GM21423 (cell line): Measurements from ENCODE around the gene SPDYE1.
"Not testable (repeated sequence)": the region's sequence is repeated elsewhere in the genome, so short reads cannot be mapped to it uniquely, and the experiment has no call there.

Experiments used
- ATAC-seq: cut with Tn5 transposase; IDR thresholded peaks from one replicate; pipeline ENCODE4 v1.9.1; 2021; ENCODE audit warnings: mild to moderate bottlenecking, moderate library complexity; ENCODE audit not compliant: unreplicated experiment

The SPDYE1 gene, protein sequence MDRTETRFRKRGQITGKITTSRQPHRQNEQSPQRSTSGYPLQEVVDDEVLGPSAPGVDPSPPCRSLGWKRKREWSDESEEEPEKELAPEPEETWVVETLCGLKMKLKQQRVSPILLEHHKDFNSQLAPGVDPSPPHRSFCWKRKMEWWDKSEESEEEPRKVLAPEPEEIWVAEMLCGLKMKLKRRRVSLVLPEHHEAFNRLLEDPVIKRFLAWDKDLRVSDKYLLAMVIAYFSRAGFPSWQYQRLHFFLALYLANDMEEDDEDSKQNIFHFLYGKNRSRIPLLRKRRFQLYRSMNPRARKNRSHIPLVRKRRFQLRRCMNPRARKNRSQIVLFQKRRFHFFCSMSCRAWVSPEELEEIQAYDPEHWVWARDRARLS

DNA sequence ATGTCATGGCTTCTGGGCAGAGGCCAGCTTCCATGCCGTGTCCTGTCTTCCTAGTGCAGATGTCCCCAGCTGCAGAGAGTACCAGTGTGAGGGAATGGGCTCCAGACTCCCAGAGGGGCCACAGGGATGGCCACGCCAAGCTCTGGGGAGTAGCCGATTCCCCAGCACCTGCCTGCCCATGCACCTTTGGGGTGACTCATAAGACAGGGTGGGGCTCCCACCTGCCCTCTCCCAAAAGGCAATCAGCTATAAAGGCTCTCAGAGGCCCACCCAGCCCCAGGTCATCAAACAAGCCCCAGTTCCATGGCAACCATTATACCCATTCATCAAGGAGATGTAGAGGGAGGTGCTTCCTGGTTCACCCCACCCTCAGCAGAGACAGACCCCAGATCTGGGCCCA, at the start of gene SPDYE1:
SPDYE1 (plus strand) TSS at position 366 of the 400 bp plus-strand sequence. CDS start 2,053 bp downstream, outside the sequence.
- ATAC-seq: not testable (repeated sequence)

DNA sequence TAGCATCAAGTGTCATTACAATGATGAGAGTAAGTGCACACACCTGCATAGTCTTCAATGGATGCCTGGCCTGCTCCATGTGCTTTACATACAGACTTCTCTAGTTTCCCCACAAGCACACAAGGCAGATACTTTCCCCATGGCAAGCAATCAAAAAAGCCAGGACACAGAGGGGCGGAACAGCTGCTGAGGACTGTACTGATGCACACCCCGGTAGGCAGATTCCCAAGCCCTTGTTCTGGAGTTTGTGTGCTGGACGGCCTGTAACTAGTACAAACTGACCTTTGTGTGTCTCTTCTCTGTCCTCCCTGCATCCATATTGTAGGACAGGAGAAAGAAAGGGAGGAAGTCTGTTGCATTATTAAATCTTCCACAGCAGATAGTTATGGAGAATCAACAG, 45.7 kb upstream of the SPDYE1 start:
- no peak for ATAC-seq

DNA sequence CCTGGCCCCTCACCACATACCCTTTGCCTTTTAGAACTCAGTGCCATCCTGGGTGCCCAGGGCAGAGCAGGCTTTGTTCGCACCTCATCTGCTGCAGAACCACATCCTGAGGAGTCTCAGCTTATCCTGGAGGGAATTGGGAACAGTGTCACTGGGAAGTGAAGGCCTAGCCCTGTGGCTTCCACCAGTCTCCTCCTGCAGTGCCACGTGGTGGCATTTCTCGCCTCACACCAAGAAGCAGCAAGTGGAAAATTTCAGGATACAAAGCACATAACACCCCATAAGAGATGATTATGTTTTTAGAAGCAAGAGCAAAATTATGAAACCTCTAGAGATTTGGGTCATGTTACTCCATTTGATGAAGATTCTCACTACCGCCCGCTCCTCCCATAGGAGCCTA, 44.6 kb upstream of the SPDYE1 start:
- ATAC-seq: no peak

DNA sequence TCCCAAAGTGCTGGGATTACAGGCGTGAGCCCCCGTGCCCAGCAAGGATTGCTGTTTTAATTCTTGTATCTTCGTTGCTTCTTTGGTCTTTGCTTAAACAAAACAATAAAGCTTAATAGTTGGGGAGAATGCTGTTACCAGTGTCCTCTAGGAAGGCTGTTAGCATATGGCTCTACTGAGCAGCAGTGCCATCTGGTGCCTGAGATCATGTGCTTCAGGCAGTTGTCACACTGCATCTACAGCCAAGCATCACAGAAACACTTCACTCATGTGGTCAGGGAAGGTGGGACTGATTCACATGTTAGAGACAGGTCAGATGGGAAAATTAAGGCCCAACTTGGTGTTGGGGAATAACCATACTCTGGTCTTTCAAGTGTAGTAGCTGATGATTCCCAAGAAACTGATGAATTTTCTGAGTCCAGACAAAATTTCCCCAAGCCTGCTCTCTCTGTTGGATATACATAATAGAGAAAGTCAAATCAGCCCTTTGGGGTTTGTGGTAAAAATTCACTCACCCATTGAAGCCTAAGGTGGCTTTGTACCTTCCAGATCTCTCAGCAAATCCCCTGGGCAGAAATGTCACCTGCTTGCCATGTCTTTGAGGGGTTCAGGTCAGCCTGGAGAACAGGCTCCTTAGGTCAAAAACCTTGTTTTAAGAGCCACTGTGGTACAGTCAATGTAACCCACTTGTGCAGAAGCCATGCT, 43.0 kb upstream of the SPDYE1 start:
- ATAC-seq: peak; percentile 77

DNA sequence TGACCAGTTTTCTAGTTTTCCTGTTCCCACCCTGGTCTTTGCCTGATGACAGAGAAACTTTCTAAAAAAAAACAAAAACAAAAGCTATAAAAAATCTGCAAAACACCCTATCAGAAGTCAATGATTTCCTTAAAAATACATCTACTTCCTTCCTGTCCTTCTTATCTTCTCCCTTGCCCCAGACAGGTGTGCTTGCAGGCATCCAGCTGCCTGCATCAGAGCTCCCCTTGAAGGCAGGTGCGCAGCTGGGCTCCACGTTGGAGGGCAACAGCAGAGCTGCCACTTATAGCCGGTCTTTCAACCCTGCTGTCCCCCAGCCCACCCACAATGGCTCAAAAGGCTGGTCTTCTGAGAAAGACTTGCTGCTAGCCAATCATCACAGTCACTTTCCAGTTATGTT, 41.7 kb upstream of the SPDYE1 start:
- no peak for ATAC-seq

DNA sequence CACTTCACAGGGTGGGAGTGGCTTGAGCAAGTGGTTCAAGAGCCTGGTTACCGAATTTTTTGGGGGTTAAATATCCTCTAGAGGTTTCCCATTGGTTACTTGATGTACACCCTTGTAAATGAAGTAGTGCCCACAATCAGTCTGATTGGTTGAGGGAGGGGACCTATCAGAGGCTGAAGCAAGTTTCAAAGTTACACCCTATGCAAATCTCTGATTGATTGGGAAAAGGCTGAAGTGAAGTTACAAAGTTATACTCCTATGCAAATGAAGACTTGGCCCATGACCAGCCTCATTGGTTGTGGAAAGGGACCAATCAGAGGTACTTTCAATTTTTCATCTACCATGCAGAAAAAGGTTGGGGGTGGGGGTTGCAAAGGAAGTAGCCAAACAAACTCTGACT, 36.8 kb upstream of the SPDYE1 start:
- no peak for ATAC-seq

DNA sequence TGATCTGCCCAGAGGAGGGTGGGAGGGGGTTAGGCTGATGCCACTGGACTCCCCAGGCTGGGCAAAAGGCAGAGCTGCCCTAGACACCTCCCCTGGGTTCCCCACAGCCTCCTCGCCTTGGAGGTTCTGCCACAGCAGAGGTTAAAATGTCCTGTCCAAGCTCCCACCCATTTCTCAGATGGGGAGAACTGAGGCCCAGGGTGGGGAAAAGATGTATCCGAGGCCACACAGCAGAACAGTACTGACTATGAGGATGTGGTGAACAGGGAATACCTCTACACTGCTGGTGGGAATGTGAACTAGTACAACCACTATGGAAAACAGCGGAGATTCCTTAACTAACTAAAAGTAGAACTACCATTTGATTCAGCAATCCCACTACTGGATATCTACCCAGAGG, 31.3 kb upstream of the SPDYE1 start:
- ATAC-seq: not testable (repeated sequence)

DNA sequence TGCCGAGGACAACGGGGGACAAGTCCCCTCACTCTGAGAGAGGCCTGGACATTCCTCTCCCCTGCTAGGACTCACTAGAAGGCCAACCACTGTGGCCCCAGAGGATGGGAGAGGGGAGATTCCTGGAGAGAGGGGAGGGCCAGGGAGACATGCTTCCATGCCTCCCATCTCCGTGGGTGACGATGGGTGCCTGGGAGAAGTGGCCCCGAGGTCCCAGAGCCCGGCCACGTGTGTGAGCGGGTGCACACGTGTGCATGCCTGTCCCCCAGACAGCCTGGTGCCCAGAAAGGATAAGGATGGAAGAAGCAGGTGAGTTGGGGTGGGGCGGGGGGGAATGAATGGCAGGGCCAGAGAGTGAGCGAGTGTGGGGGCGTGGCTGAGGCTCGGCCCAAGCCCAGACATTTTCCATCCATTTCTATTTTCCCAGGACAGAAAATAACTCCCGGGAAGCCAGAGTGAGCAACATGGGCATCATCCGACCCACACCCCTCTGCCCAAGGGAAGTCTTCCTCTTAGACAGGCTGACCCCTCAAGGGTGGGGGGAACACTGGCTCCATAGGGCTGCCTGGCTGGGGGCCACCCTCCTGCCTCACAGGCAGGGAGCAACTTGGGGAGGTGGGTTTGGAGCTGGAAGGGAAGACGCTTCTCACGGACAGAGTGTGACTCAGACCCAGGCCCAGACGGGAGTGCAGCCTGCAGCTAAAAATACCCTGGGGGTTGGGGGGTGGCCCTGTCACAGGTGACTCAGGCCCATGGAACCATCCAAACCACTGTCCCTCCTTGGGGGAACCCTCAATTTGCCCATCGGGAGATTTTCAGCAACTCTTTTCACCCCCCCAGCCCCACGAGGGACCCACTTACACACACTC, 29.3 kb upstream of the SPDYE1 start:
- ATAC-seq: not testable (repeated sequence)

DNA sequence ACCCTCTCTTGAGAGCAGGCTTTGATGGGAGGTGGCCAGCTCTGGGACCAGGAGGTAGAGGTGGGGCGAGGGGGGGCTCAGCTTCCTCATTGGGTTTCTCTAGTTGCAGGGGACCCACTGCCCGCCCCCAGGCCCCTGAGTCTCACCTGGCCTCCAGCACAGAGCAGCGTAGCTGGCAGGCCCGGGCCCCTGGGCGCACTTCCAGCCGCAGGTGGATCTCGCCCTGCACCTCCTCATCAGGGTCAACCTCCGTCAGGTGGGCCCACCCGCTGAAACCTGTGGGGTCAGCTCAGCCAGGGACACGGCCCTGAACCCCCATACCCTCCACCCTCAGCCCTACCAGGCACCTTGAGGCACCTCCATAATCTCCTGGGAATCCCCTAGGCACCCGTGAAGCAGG, 28.1 kb upstream of the SPDYE1 start:
- ATAC-seq: not testable (repeated sequence)

DNA sequence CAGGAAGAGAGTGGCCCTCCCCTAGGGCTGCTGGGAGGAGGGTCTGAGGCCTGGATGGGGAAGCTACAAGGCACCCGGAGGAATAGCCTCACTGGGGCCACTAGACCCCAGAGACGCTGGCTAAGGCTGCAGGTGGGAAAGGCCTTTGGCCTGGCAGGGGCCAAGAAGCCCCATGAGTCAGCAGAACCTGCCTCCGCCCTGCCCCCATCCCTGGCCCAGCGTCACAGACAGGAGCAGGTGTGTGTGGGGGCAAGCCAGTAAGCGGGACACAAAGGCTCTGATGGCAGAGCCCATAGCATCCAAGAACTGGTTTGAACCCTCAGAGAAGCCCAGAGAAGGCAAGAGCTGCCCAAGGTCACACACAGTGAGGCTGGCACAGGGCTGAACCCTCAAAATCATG, 27.0 kb upstream of the SPDYE1 start:
- not testable (repeated sequence) for ATAC-seq

DNA sequence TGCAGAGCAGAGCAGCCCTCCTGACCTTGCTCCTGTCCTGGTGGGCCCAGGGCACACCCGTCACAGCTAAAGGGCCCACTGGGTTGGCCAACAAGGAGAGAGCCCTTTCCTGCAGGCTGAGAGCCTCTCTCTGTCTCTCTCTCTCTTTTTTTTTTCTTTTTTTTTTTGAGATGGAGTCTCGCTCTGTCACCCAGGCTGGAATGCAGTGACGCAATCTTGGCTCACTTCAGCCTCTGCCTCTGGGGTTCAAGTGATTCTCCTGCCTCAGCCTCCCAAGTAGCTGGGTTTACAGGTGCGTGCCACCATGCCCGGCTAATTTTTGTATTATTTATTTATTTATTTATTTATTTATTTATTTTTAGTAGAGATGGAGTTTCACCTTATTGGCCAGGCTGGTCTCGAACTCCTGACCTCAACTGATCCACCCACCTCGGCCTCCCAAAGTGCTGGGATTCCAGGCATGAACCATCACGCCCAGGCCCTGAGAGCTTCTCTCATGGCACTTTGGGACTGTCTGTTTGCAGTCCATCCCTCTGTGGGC, 23.6 kb upstream of the SPDYE1 start:
- ATAC-seq: not testable (repeated sequence)

DNA sequence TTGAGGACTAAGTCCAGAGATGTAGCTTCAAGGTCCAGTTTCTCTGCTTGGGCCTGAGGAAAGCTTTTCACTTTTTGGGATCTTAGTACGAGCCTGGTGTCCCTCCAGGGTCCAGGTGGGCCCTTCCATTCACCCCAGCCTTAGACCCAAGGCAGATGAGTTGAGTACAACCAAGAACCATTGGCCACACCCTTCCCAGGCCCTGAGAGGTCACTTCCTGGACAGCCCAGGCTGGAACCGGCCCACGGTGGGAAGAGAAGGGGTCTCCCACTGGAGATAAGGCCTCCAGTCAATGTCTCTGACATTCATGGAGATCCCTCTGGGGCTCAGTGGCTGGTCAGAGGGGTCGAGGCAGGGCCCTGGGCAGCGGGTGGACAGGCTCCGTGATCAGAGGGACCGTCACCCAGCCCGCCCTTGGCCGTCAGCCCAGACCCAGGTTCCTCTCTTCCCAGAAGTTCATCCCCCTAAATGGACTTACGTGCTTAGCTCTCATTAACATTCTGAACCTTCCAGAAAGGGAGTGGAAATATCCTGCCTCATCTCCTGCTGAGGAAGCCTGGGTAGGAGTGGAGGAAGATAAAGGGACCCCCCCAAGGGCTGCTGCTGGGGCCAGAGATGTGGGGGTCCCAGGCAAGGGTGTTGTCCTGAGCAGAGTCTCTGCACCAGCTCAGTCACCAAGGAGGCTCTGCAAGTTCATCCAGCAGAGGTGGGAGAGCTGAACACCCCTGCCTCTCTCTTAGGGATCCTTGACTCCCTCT, 22.8 kb upstream of the SPDYE1 start:
- ATAC-seq: not testable (repeated sequence)

DNA sequence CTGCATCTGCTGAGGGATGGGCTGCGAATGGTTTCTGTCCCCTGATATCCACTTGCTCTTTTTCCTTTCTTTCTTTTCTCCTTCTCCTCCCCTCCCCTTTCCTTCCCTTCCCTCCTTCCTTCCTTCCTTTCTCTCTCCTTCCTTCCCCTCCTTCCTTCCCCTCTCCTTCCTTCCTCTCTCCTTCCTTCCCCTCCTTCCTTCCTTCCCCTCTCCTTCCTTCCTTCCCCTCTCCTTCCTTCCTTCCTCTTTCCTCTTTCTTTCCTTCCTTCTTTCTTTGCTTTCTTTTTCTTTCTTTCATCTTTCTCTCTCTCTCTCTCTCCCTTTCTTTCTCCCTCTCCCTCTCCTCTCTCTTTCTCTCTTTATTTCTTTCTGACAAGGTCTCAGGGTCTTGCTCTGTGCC, 20.2 kb upstream of the SPDYE1 start:
- no peak for ATAC-seq

DNA sequence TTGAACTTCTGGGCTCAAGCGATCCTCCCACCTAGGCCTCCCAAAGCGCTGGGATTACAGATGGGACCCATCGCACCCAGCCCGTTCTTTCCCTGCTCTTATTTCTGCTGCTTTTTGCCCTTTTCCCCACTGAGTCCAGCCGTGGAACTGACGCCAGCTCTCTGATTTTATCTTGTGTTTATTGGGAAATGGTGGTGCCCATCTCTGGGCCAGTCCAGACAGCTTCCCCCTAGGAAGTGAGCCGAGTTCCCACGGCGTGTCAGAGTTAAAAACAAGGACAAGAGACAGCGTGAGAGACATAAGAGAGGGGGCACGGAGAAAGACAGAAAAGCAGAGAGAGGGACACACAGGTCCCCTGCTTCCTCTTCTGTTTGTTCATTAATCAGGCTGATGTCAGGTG, 19.6 kb upstream of the SPDYE1 start:
- ATAC-seq: not testable (repeated sequence)

DNA sequence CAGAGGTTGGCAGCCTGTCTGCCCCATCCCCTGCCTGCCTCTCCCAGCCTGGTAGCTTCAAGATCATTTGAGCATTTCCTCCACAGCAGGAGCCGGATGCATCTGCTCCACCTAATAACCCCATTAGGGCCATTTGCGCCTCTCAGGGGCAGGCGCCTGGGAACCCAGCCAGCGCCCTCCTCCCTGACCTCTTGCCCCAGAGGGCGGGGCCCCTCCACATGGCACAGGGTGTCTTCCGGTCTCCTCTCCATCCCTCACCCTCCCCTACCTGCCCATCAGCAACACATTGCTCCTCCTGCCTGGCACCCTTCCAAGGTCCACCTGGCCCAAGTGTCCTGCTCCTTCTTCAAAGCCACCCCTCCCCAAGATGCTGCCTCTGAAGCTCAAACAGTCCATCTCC, 14.8 kb upstream of the SPDYE1 start:
- not testable (repeated sequence) for ATAC-seq

DNA sequence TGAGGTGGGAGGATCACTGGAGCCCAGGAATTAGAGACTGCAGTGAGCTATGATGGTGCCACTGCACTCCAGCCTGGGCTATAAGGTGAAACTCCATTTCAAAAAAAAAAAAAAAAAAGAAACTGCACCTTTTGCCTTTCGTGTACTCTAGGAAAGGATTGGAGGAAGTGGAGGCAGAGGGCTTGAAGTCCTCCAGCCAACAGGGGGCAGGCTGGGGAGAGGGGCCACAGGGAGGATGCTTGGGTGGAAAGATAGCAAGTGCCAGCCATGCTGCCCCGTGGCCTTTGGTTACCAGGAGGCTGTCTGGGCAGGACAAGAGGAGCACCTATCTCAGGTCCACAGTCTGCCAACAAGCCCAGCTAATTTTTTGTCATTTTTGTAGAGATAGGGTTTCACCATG, 14.0 kb upstream of the SPDYE1 start:
- ATAC-seq: not testable (repeated sequence)

DNA sequence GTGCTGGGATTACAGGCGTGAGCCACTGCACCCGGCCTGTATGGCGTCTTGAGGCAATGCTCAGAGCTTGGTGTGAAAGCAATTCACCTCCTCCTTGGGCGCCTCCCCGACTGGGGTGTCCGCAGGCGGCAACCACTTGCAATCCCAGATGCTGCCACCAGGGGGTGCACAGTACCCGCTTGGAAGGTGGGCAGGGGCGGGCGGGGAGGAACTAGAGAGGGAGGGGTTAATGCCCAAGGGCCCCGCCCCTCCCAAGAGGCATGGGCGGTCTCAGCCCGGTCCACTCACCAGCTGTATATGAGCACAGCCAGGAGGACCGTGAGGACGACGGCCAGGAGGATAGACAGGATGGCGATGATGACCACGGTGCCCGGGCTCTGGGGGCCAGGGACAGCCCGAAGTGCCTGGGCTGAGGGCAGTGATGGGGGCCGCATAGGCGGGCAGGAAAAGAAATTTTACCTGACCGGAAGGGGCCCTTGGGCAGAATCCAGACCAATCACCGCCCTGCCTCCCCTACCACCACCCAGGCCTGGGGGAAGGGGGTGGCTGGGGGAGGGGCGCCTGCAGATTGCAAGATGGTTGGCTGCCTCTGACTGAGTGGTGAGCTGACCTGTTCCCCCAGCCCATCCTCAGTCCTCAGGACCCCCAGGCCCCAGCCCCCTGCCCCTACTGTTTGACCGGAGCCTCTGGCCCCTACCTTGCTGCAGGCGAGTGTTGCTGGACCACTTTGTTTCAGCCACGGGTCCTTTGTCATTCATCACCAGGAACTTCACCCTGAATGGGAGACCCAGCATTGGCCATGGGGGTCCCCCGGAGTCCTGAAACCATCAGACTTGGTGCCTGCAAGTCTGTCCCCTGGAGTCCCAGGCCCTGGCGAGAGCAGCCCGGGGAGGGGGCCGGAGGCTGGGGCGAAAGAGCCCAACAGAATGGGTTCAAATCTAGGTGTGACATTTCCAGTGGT, 11.5 kb upstream of the SPDYE1 start:
- ATAC-seq: not testable (repeated sequence)

DNA sequence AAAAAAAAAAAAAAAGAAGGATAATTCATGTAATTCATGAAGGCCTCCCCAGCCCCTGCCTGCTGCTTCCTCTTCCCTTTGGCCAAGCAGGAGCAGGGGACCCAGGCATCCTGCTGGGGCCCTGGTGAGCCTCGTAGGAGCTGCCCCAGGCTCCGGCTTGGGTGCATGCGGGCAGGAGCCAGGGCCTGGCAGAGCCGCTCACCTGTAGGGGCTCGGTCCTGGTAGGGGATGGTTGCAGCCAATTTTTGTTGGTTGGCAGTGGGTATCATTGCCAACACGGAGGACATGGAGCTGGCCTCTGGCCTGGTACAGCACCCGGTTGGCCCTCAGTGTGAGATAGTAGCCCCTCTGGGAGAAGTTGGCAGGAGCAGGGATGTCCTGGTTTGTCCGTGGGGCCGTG, 10.2 kb upstream of the SPDYE1 start:
- ATAC-seq: not testable (repeated sequence)

DNA sequence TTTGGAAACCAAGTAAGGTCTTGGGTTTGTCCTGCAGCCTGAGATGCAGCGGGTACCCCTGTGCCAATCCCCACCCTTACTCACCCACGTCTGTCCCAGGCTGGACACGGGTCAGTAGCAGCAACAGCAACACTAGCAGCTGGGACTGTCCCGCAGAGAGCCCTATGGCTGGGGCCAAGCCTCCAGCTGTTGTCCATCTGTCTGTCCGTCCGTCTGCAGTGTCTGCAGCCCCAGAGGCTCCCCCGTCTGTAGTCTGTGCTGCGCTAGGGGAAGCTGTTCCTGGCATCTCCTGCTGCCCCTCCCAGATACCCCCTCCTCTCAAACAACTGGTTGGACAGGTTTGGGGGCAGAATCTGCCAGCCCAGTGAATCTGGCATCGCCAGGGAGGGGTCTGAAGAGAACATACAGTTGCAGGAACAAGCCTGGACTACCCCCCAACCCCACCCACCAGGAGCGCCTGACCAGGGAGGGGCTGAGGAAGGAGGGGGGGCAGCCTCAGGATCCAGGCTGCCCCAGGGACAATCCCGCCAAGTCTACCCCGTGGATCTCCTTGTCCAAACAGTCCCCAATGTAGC, 7.6 kb upstream of the SPDYE1 start:
- ATAC-seq: not testable (repeated sequence)
